HepG2 (cell line): ENCODE data around the gene ZBTB8B.

Experiments used
- ATM ChIP-seq: fragments of 450-650 bp; IDR thresholded peaks from 2 replicates; pipeline ENCODE4 v1.7.1; 2017; ENCODE audit warnings: mild to moderate bottlenecking, borderline replicate concordance
- BHLHE40 ChIP-seq: IDR thresholded peaks from 2 replicates; pipeline ENCODE4 v1.6.1; 2011; ENCODE audit warnings: low read length, improper control_type of control experiment
- CC2D1A ChIP-seq: sonication (generic); formaldehyde crosslinking; IDR thresholded peaks from 2 replicates; pipeline ENCODE4 v1.8.1; 2023; ENCODE audit warnings: mild to moderate bottlenecking, missing genetic modification reagents
- CEBPB ChIP-seq: IDR thresholded peaks from 2 replicates; pipeline ENCODE4 v1.6.1; 2011; ENCODE audit warnings: low read depth, low read length, improper control_type of control experiment, borderline replicate concordance
- CTCF ChIP-seq: sonication (generic); formaldehyde crosslinking; IDR thresholded peaks from 2 replicates; pipeline ENCODE4 v1.5.0; 2020; ENCODE audit warnings: mild to moderate bottlenecking, missing genetic modification reagents, moderate library complexity
- HMG20A ChIP-seq: IDR thresholded peaks from 2 replicates; pipeline ENCODE4 v1.6.1; 2016; ENCODE audit warnings: borderline replicate concordance
- MLXIP ChIP-seq: sonication (generic); formaldehyde crosslinking; IDR thresholded peaks from 2 replicates; pipeline ENCODE4 v1.9.0; 2021; ENCODE audit warnings: missing genetic modification reagents, borderline replicate concordance
- POLR2AphosphoS2 ChIP-seq: IDR thresholded peaks from 2 replicates; pipeline ENCODE4 v1.6.1; 2011; ENCODE audit warnings: low read depth, low read length, improper control_type of control experiment
- ZNF335 ChIP-seq: sonication (generic); formaldehyde crosslinking; IDR thresholded peaks from 2 replicates; pipeline ENCODE4 v1.4.0; 2020; ENCODE audit warnings: missing genetic modification reagents
- ZNF580 ChIP-seq: IDR thresholded peaks from 2 replicates; pipeline ENCODE4 v1.6.1; 2016; ENCODE audit warnings: low read depth, borderline replicate concordance
- ZNF644 ChIP-seq: IDR thresholded peaks from 2 replicates; pipeline ENCODE4 v1.6.1; 2016; ENCODE audit warnings: low read depth

- TF ChIP-seq CTCF (CRISPR knock-in tag) (no peak), ATM (no peak), ZNF580 (no peak), HMG20A (CRISPR knock-in tag) (no peak), CC2D1A (CRISPR knock-in tag) (no peak), ZNF644 (CRISPR knock-in tag) (no peak), CEBPB (no peak), BHLHE40 (no peak), POLR2AphosphoS2 (no peak), ZNF335 (no peak), MLXIP (no peak)
These were observed 25.0 kb downstream of the ZBTB8B start for GRCh38 chr1:32489774-32490454.
